ENCODE data around the gene HGS.
A peak's percentile ranks its signal among the peaks of the same experiment; 100 is the strongest.

The HGS gene

GRCh38 chr17:81707725-81708646 is 24.2 kb downstream of the HGS start:
- DNase-seq = no peak

- DNase-seq = no peak
These were observed 25.0 kb downstream of the HGS start for GRCh38 chr17:81708739-81709185.

GRCh38 chr17:81710514-81711308 is 26.9 kb downstream of the HGS start:
- no peak for DNase-seq

GRCh38 chr17:81711814-81712467 is 28.1 kb downstream of the HGS start, which contains the start of gene SLC25A10:
SLC25A10 (plus strand) TSS chr17:81712284; CDS start chr17:81712427, 143 bp downstream.
- peak; percentile 31 for DNase-seq

- no peak for DNase-seq
These were observed 28.7 kb downstream of the HGS start for GRCh38 chr17:81712468-81713003.

GRCh38 chr17:81713004-81713555 is 29.3 kb downstream of the HGS start:
- DNase-seq = no peak

- no peak for DNase-seq
These were observed 30.0 kb downstream of the HGS start for GRCh38 chr17:81713556-81714411.

GRCh38 chr17:81714412-81715106 is 30.7 kb downstream of the HGS start:
- DNase-seq = no peak

GRCh38 chr17:81715107-81715871 is 31.5 kb downstream of the HGS start:
- no peak for DNase-seq

- DNase-seq = no peak
These were observed 32.3 kb downstream of the HGS start for GRCh38 chr17:81715872-81716673.

GRCh38 chr17:81716674-81716996 is 32.8 kb downstream of the HGS start:
- DNase-seq = no peak

GRCh38 chr17:81717049-81717765 is 33.4 kb downstream of the HGS start:
- DNase-seq = no peak

GRCh38 chr17:81717766-81718089 is 33.9 kb downstream of the HGS start:
- DNase-seq = no peak

- DNase-seq = no peak
These were observed 35.8 kb downstream of the HGS start for GRCh38 chr17:81719410-81720266.

- no peak for DNase-seq
These were observed 36.7 kb downstream of the HGS start for GRCh38 chr17:81720267-81721071.

- no peak for DNase-seq
These were observed 38.6 kb downstream of the HGS start for GRCh38 chr17:81722184-81723120.

Data from NCI-H2029 treated with DMSO at 0.1 percent for 48 hours (cell line).